Measurements from ENCODE around the gene ACY1.

DNA sequence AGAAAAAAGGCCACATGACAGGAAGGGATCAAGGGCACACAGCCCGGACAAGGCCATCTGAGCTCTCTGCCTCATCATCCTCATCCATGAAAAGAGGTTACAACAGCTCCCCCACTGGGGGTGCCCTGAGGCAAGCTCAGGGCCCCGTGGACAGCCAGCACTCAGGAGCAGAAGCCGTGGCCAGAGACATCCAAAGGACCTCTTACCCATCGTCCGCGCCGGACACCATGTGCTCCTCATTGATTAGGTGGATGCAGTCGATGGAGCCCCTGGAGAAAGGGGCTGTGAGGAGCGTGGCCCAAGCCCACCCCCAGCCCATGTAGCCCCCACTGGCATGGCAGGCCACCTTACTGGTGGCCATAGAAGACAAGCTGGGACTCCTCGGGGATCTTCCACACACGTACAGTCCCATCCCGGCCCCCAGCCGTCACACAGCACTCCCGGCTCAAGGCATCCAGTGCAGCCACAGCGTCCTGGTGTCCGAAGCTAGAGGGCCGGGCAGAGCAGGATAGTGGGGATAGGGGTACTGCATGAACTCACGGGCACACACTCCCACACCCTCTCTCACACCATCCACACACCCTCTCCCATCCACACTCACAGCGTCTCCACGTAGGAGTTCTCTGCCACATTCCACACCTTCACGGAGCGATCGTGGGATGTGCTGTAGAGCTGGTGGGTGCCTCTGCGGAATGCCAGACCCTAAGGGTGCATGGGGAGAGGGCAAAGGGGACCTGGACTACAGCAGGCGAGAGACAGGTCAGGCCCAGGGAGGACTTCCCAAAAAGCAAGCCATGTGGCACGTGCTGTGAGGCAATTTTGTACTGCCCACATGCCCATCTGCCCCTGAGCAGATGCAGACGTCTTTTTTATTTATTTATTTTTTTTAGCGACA is 48.1 kb upstream of the ACY1 start:
- TF ChIP-seq, protein P1, sequence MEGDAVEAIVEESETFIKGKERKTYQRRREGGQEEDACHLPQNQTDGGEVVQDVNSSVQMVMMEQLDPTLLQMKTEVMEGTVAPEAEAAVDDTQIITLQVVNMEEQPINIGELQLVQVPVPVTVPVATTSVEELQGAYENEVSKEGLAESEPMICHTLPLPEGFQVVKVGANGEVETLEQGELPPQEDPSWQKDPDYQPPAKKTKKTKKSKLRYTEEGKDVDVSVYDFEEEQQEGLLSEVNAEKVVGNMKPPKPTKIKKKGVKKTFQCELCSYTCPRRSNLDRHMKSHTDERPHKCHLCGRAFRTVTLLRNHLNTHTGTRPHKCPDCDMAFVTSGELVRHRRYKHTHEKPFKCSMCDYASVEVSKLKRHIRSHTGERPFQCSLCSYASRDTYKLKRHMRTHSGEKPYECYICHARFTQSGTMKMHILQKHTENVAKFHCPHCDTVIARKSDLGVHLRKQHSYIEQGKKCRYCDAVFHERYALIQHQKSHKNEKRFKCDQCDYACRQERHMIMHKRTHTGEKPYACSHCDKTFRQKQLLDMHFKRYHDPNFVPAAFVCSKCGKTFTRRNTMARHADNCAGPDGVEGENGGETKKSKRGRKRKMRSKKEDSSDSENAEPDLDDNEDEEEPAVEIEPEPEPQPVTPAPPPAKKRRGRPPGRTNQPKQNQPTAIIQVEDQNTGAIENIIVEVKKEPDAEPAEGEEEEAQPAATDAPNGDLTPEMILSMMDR (conservative IDR thresholded peaks at IDR 0.05; ENCODE audit: low read length) = no peak
- no peak for TF ChIP-seq EZH2phosphoT487 (IDR thresholded peaks at IDR 0.05; ENCODE audit: borderline replicate concordance, low read depth, low read length)

All from OCI-LY7 (cell line).